ENCODE data around the gene BICC1.

The BICC1 gene

GRCh38 chr10:58755677-58756076 lies 243.0 kb downstream of the BICC1 start:
- DNase-seq: no peak

- no peak for DNase-seq
Observed at GRCh38 chr10:58756130-58756719, 243.6 kb downstream of the BICC1 start.

GRCh38 chr10:58757352-58758065 lies 244.8 kb downstream of the BICC1 start:
- DNase-seq: no peak

- no peak for DNase-seq
Observed at GRCh38 chr10:58758321-58758720, 245.6 kb downstream of the BICC1 start.

- DNase-seq: no peak
Observed at GRCh38 chr10:58764087-58764747, 251.5 kb downstream of the BICC1 start.

GRCh38 chr10:58765910-58766309 lies 253.2 kb downstream of the BICC1 start:
- no peak for DNase-seq

GRCh38 chr10:58767652-58768051 lies 255.0 kb downstream of the BICC1 start:
- DNase-seq: no peak

GRCh38 chr10:58771863-58772262 lies 259.2 kb downstream of the BICC1 start:
- no peak for DNase-seq

GRCh38 chr10:58772758-58773157 lies 260.1 kb downstream of the BICC1 start:
- no peak for DNase-seq

GRCh38 chr10:58773341-58773740 lies 260.7 kb downstream of the BICC1 start:
- DNase-seq: no peak

GRCh38 chr10:58773944-58774343 lies 261.3 kb downstream of the BICC1 start:
- DNase-seq: no peak

GRCh38 chr10:58775960-58776567 lies 263.4 kb downstream of the BICC1 start:
- DNase-seq: no peak

GRCh38 chr10:58776568-58777318 lies 264.1 kb downstream of the BICC1 start:
- no peak for DNase-seq

- DNase-seq: no peak
Observed at GRCh38 chr10:58778966-58779365, 266.3 kb downstream of the BICC1 start.

GRCh38 chr10:58779594-58779993 lies 266.9 kb downstream of the BICC1 start:
- no peak for DNase-seq

GRCh38 chr10:58780476-58780875 lies 267.8 kb downstream of the BICC1 start:
- no peak for DNase-seq

- DNase-seq: peak; percentile 29
Observed at GRCh38 chr10:58781873-58782488, 269.3 kb downstream of the BICC1 start.

- no peak for DNase-seq
Observed at GRCh38 chr10:58782876-58783851, 270.5 kb downstream of the BICC1 start.

- no peak for DNase-seq
Observed at GRCh38 chr10:58784361-58784760, 271.7 kb downstream of the BICC1 start.

- no peak for DNase-seq
Observed at GRCh38 chr10:58785354-58785753, 272.7 kb downstream of the BICC1 start.

- no peak for DNase-seq
Observed at GRCh38 chr10:58791137-58791536, 278.5 kb downstream of the BICC1 start.
